SK-N-SH treated with all-trans-retinoic acid at 6 μM for 48 hours (cell line): Measurements from ENCODE around the gene RPS19.
"Not testable (repeated sequence)": the region's sequence is repeated elsewhere in the genome, so short reads cannot be mapped to it uniquely, and the experiment has no call there.

ENCODE experiments used
- ATAC-seq: fragments of 200-7000 bp; cut with Tn5 transposase; 3 replicates; pipeline ENCODE4 v1.9.1; 2020; ENCODE audit warnings: mild to moderate bottlenecking, moderate library complexity
- BACH2 ChIP-seq: fragments of 250-450 bp; sonication (Bioruptor Pico); IDR thresholded peaks from 2 replicates; pipeline ENCODE4 v1.9.0; 2021; ENCODE audit warnings: mild to moderate bottlenecking, borderline replicate concordance
- CSDC2 ChIP-seq: fragments of 250-450 bp; sonication (Bioruptor Pico); IDR thresholded peaks from 2 replicates; pipeline ENCODE4 v1.5.0; 2020; ENCODE audit warnings: mild to moderate bottlenecking, moderate library complexity
- ESRRG ChIP-seq: fragments of 250-450 bp; sonication (Bioruptor Pico); IDR thresholded peaks from 2 replicates; pipeline ENCODE4 v1.6.1; 2021; ENCODE audit warnings: mild to moderate bottlenecking
- GLIS3 ChIP-seq: fragments of 250-450 bp; sonication (Bioruptor Pico); IDR thresholded peaks from 2 replicates; pipeline ENCODE4 v1.5.0; 2020; ENCODE audit warnings: mild to moderate bottlenecking, moderate library complexity
- ISL1 ChIP-seq: fragments of 250-450 bp; sonication (Bioruptor Pico); IDR thresholded peaks from 2 replicates; pipeline ENCODE4 v2.1.2; 2022; ENCODE audit warnings: mild to moderate bottlenecking, moderate library complexity
- OSR1 ChIP-seq: fragments of 250-450 bp; sonication (Bioruptor Pico); IDR thresholded peaks from 2 replicates; pipeline ENCODE4 v1.8.0; 2022; ENCODE audit warnings: moderate library complexity, mild to moderate bottlenecking, inconsistent platforms
- RARB ChIP-seq: fragments of 250-450 bp; sonication (Bioruptor Pico); IDR thresholded peaks from 2 replicates; pipeline ENCODE4 v1.8.0; 2021; ENCODE audit warnings: mild to moderate bottlenecking, moderate library complexity
- SNAI2 ChIP-seq: fragments of 250-450 bp; sonication (Bioruptor Pico); IDR thresholded peaks from 2 replicates; pipeline ENCODE4 v1.5.0; 2020; ENCODE audit warnings: mild to moderate bottlenecking, moderate library complexity
- TCF4 ChIP-seq: fragments of 250-450 bp; sonication (Bioruptor Pico); IDR thresholded peaks from 2 replicates; pipeline ENCODE4 v1.8.0; 2021; ENCODE audit warnings: mild to moderate bottlenecking, moderate library complexity, borderline replicate concordance
- TOX ChIP-seq: fragments of 250-450 bp; sonication (Bioruptor Pico); IDR thresholded peaks from 2 replicates; pipeline ENCODE4 v1.8.0; 2021; ENCODE audit warnings: mild to moderate bottlenecking, moderate library complexity, borderline replicate concordance
- ZC3H10 ChIP-seq: fragments of 250-450 bp; sonication (Bioruptor Pico); IDR thresholded peaks from 2 replicates; pipeline ENCODE4 v1.5.1; 2021; ENCODE audit warnings: mild to moderate bottlenecking, moderate library complexity
- ZFP3 ChIP-seq: fragments of 250-450 bp; sonication (Bioruptor Pico); IDR thresholded peaks from 2 replicates; pipeline ENCODE4 v1.5.0; 2020; ENCODE audit warnings: mild to moderate bottlenecking, moderate library complexity
- ZFP30 ChIP-seq: fragments of 450-650 bp; formaldehyde crosslinking; IDR thresholded peaks from 2 replicates; pipeline ENCODE4 v1.5.0; 2022; ENCODE audit warnings: mild to moderate bottlenecking, moderate library complexity
- ZNF565 ChIP-seq: fragments of 450-650 bp; formaldehyde crosslinking; conservative IDR thresholded peaks from 2 replicates; pipeline ENCODE4 v1.5.0; 2020; ENCODE audit warnings: low read depth, mild to moderate bottlenecking, moderate library complexity
- ZNF70 ChIP-seq: fragments of 450-650 bp; formaldehyde crosslinking; IDR thresholded peaks from 2 replicates; pipeline ENCODE4 v1.5.0; 2020; ENCODE audit warnings: mild to moderate bottlenecking, moderate library complexity
- TF ChIP-seq, protein P1 (sequence below): fragments of 250-450 bp; sonication (Bioruptor Pico); IDR thresholded peaks from 2 replicates; pipeline ENCODE4 v1.5.0; 2020; ENCODE audit warnings: mild to moderate bottlenecking, moderate library complexity
- TF ChIP-seq, protein P2 (sequence below): fragments of 250-450 bp; sonication (Bioruptor Pico); IDR thresholded peaks from 2 replicates; pipeline ENCODE4 v1.8.0; 2020; ENCODE audit warnings: mild to moderate bottlenecking, moderate library complexity, borderline replicate concordance
- TF ChIP-seq, protein P3 (sequence below): fragments of 250-450 bp; sonication (Bioruptor Pico); IDR thresholded peaks from 2 replicates; pipeline ENCODE4 v1.8.0; 2021; ENCODE audit warnings: low read depth, mild to moderate bottlenecking, moderate library complexity, borderline replicate concordance
- TF ChIP-seq, protein P4 (sequence below): fragments of 250-450 bp; sonication (Bioruptor Pico); IDR thresholded peaks from 2 replicates; pipeline ENCODE4 v1.5.1; 2020; ENCODE audit warnings: low read depth, mild to moderate bottlenecking, moderate library complexity
- TF ChIP-seq, protein P5 (sequence below): fragments of 250-450 bp; sonication (Bioruptor Pico); IDR thresholded peaks from 2 replicates; pipeline ENCODE4 v1.5.1; 2021; ENCODE audit warnings: mild to moderate bottlenecking, moderate library complexity

RPS19 gene

DNA sequence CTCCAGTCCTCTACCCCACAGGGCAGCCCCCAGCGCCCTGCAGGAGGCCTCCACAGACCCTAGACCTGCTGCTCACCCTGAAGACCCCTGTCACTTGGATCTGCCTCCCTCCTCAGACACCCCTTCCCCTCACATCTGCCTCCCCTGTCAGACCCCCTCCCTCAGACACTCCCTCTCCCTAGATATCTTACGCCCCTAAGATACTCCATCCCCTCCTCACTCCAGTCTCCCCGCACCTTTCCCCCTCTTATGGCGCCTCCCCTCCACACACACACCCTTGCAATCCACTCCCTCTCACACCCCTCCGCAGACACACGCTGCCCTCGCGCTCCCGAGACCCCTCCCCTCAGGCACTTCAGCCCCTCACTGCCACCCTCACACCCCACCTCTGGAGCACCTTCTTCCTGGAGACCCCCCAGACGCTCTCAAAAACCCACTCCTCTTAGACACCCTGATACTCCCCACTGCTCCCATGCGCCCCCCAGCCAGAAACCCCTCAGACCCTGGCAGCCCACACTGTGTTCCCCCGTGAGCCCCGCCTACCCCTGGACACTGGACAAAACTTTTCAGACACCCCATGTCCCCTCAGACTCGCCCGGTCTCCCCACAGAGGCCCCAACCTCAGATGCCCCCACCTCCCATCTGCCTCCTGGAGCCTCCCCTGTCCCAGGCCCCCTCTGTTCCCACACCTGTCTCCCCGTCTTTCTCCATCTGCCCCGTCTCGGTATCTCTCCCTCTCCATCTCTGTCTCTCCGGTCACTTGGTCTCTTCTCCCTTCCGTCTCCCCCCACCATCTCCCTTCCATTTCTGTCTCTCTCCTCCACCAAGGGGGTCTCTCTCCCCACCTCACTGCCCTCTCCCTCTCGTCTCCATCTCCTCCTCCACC lies 53.7 kb downstream of the RPS19 start:
- peak; percentile 6; the same call in 2 of the 3 replicates for ATAC-seq
- TF ChIP-seq ISL1 (CRISPR knock-in tag): no peak
- no peak for TF ChIP-seq ZNF70
- TF ChIP-seq ZNF565 (CRISPR knock-in tag): no peak
- TF ChIP-seq, protein P1, sequence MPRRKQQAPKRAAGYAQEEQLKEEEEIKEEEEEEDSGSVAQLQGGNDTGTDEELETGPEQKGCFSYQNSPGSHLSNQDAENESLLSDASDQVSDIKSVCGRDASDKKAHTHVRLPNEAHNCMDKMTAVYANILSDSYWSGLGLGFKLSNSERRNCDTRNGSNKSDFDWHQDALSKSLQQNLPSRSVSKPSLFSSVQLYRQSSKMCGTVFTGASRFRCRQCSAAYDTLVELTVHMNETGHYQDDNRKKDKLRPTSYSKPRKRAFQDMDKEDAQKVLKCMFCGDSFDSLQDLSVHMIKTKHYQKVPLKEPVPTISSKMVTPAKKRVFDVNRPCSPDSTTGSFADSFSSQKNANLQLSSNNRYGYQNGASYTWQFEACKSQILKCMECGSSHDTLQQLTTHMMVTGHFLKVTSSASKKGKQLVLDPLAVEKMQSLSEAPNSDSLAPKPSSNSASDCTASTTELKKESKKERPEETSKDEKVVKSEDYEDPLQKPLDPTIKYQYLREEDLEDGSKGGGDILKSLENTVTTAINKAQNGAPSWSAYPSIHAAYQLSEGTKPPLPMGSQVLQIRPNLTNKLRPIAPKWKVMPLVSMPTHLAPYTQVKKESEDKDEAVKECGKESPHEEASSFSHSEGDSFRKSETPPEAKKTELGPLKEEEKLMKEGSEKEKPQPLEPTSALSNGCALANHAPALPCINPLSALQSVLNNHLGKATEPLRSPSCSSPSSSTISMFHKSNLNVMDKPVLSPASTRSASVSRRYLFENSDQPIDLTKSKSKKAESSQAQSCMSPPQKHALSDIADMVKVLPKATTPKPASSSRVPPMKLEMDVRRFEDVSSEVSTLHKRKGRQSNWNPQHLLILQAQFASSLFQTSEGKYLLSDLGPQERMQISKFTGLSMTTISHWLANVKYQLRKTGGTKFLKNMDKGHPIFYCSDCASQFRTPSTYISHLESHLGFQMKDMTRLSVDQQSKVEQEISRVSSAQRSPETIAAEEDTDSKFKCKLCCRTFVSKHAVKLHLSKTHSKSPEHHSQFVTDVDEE (CRISPR knock-in tag): no peak
- TF ChIP-seq ZFP30 (CRISPR knock-in tag): no peak
- no peak for TF ChIP-seq ESRRG (CRISPR knock-in tag)
- no peak for TF ChIP-seq ZC3H10 (CRISPR knock-in tag)
- no peak for TF ChIP-seq TCF4 (CRISPR knock-in tag)
- TF ChIP-seq RARB: no peak
- TF ChIP-seq ZFP3 (CRISPR knock-in tag): no peak
- no peak for TF ChIP-seq BACH2 (CRISPR knock-in tag)

DNA sequence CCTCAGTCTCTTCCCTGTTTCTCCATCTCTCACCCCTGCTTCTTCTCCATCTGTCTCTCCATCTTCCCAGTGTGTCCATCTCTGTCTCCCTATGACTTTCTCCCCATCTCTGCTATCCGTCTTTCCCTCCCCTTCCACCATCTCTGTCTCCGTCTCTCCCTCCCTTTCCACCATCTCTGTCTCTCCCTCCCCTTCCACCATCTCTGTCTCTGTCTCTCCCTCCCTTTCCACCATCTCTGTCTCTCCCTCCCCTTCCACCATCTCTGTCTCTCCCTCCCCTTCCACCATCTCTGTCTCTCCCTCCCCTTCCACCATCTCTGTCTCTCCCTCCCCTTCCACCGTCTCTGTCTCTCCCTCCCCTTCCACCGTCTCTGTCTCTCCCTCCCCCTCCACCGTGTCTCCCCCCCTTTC lies 54.4 kb downstream of the RPS19 start:
- not testable (repeated sequence) for ATAC-seq

DNA sequence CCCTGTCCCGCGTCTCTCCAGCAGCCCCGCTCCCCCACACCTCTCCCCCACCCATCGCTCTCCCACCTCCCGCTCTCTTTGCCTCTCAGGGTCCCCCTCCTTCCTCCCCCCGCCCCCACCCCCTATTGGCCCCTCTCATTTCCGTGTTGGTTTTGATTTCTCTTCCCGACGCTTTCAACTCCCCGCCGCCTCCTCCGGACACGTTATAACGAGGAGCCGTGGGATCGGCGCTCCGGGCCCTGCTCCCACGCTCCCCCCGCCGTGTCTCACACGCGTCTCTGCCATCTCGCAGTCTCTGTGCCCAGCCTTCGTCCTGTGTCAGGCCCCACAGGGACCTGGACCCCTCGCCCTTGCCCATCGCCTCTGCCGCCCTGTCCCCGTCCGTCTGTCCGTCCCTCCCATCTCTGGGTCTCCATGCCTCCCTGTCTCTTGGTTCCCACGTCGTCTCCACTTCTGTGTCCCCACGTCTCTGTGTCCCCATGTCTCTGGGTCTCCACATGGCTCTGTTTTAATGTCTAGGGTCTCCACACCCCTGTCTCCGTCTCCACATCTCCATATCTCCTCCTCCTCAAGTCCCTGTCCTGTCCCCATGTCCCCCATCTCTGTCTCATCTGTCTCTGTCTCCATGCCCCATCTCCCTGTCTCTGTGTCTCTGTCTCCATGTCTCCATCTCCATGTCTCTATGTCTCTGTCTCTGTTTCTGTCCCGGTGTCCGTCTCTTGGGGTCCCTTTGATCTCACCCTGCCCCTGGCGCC lies 55.1 kb downstream of the RPS19 start:
- TF ChIP-seq ESRRG (CRISPR knock-in tag) (no peak), TOX (CRISPR knock-in tag) (no peak)
- TF ChIP-seq, all 23 proteins: peak for 0
- no peak for ATAC-seq

DNA sequence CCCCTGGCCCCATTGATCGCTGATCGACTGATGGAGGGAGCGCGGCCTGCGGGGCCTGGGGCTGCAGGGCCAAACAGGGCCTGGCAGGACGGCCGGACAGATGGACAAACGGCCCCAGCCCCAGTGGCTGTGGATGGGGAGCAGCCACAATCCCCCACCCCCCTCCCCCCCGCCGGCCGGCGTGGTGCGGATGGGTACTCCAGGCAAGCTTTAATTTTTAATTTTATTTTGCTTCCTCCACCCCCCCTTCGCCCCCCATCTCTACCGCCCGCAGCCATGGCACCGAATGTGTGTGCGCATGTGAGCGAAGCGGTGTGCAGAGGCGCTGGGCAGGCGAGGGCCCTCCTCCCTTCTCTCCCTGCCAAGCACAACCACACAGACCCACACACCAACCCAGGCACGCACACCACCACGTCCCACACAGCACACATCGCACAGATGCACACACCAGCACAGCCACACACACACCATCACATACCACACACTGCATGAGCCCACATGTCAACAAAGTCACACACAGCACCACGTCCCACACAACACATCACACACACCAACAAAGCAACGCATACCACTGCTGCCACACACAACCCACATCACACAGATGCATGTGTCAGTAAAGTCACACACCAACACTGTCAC lies 55.8 kb downstream of the RPS19 start:
- TF ChIP-seq ESRRG (CRISPR knock-in tag) (no peak), TCF4 (CRISPR knock-in tag) (no peak), SNAI2 (no peak)
- TF ChIP-seq, protein P2, sequence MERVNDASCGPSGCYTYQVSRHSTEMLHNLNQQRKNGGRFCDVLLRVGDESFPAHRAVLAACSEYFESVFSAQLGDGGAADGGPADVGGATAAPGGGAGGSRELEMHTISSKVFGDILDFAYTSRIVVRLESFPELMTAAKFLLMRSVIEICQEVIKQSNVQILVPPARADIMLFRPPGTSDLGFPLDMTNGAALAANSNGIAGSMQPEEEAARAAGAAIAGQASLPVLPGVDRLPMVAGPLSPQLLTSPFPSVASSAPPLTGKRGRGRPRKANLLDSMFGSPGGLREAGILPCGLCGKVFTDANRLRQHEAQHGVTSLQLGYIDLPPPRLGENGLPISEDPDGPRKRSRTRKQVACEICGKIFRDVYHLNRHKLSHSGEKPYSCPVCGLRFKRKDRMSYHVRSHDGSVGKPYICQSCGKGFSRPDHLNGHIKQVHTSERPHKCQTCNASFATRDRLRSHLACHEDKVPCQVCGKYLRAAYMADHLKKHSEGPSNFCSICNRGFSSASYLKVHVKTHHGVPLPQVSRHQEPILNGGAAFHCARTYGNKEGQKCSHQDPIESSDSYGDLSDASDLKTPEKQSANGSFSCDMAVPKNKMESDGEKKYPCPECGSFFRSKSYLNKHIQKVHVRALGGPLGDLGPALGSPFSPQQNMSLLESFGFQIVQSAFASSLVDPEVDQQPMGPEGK (CRISPR knock-in tag): no peak

DNA sequence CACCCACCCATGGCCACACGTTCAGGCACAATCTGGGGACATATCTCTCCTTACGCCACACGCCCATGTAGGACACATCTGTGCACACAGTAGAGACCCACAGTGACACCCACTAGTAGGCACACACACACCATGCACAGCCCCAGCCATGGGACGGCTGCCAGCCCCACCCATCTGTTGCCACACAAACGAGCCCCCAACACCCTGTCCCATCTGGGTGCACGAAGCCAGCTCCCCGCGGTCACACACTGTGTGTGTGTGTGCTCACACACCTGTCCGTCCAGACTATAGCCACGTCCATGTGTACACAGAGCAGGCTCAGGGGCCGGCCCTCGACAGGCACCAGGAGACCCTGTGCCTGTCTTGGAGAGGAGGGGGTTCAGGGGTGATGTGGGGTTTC lies 57.6 kb downstream of the RPS19 start:
- ATAC-seq: no peak
- TF ChIP-seq TOX (CRISPR knock-in tag): no peak
- TF ChIP-seq RARB: no peak
- no peak for TF ChIP-seq CSDC2 (CRISPR knock-in tag)
- no peak for TF ChIP-seq ZC3H10 (CRISPR knock-in tag)
- TF ChIP-seq, protein P3, sequence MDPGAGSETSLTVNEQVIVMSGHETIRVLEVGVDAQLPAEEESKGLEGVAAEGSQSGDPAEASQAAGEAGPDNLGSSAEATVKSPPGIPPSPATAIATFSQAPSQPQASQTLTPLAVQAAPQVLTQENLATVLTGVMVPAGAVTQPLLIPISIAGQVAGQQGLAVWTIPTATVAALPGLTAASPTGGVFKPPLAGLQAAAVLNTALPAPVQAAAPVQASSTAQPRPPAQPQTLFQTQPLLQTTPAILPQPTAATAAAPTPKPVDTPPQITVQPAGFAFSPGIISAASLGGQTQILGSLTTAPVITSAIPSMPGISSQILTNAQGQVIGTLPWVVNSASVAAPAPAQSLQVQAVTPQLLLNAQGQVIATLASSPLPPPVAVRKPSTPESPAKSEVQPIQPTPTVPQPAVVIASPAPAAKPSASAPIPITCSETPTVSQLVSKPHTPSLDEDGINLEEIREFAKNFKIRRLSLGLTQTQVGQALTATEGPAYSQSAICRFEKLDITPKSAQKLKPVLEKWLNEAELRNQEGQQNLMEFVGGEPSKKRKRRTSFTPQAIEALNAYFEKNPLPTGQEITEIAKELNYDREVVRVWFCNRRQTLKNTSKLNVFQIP (CRISPR knock-in tag): no peak
- TF ChIP-seq, protein P4, sequence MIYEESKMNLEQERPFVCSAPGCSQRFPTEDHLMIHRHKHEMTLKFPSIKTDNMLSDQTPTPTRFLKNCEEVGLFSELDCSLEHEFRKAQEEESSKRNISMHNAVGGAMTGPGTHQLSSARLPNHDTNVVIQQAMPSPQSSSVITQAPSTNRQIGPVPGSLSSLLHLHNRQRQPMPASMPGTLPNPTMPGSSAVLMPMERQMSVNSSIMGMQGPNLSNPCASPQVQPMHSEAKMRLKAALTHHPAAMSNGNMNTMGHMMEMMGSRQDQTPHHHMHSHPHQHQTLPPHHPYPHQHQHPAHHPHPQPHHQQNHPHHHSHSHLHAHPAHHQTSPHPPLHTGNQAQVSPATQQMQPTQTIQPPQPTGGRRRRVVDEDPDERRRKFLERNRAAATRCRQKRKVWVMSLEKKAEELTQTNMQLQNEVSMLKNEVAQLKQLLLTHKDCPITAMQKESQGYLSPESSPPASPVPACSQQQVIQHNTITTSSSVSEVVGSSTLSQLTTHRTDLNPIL (CRISPR knock-in tag): no peak
- TF ChIP-seq, protein P5, sequence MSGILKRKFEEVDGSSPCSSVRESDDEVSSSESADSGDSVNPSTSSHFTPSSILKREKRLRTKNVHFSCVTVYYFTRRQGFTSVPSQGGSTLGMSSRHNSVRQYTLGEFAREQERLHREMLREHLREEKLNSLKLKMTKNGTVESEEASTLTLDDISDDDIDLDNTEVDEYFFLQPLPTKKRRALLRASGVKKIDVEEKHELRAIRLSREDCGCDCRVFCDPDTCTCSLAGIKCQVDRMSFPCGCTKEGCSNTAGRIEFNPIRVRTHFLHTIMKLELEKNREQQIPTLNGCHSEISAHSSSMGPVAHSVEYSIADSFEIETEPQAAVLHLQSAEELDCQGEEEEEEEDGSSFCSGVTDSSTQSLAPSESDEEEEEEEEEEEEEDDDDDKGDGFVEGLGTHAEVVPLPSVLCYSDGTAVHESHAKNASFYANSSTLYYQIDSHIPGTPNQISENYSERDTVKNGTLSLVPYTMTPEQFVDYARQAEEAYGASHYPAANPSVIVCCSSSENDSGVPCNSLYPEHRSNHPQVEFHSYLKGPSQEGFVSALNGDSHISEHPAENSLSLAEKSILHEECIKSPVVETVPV (CRISPR knock-in tag): no peak
- TF ChIP-seq OSR1 (CRISPR knock-in tag): no peak
- no peak for TF ChIP-seq SNAI2
- TF ChIP-seq ZFP30 (CRISPR knock-in tag): no peak
- no peak for TF ChIP-seq ZNF70
- no peak for TF ChIP-seq GLIS3 (CRISPR knock-in tag)

More for the DNA sequence above, 55.8 kb downstream of the RPS19 start:
- no peak for ATAC-seq
